Measurements from ENCODE around the gene LCA5L.

- no peak for TF ChIP-seq CTCF (IDR thresholded peaks at IDR 0.05)
- TF ChIP-seq POLR2A (IDR thresholded peaks at IDR 0.05) = no peak
Observed at GRCh38 chr21:39467746-39468145, 22.2 kb upstream of the LCA5L start.
